ENCODE measurements around the gene UBE2R2.
A peak's percentile ranks its signal among the peaks of the same experiment; 100 is the strongest.

UBE2R2 gene

GRCh38 chr9:33921967-33922895 lies 105.3 kb downstream of the UBE2R2 start:
- Histone ChIP-seq H3K4me1 (peaks cover 0 to 25% (median 15%) of the 10 kb centered on the region in 10 experiments; a peak in 15 of 20 replicates), H3K4me3 (no peak overlapping the region), H3K4me2 (no peak overlapping the region), H3K9me3 (replicated peaks in 1 of 11) (no peaks in the 10 kb centered on the region), H3K9ac (no peak overlapping the region), H3K36me3 (peaks cover 99 to 100% (median 100%) of the 10 kb centered on the region in 11 experiments), H4K20me1 (peaks cover 57 to 100% (median 99%) of the 10 kb centered on the region in 11 experiments; a peak in 21 of 22 replicates), H3K27ac (no peak overlapping the region), H3K27me3 (no peaks in the 10 kb centered on the region)
- no peak for TF ChIP-seq Cebpa-rat (IDR thresholded peaks at IDR 0.05)

- H3K36me3 ChIP-seq, result peaks cover 99 to 100% (median 100%) of the 10 kb centered on the region in 11 experiments
- TF ChIP-seq Cebpa-rat (IDR thresholded peaks at IDR 0.05), result no peak
- no peak overlapping the region for H3K27ac ChIP-seq
- no peak overlapping the region for H3K4me2 ChIP-seq
- H3K4me1 ChIP-seq, result peaks cover 0 to 24% (median 9%) of the 10 kb centered on the region in 10 experiments; a peak in 12 of 20 replicates
- H3K9me3 ChIP-seq (replicated peaks in 1 of 11), result no peaks in the 10 kb centered on the region
- H4K20me1 ChIP-seq, result peaks cover 49 to 100% (median 99%) of the 10 kb centered on the region in 11 experiments; a peak in 21 of 22 replicates
- no peaks in the 10 kb centered on the region for H3K27me3 ChIP-seq
- H3K4me3 ChIP-seq, result no peak overlapping the region
- no peak overlapping the region for H3K9ac ChIP-seq
Measured at GRCh38 chr9:33923079-33923478, 106.1 kb downstream of the UBE2R2 start.

- Histone ChIP-seq H3K4me3 (no peak overlapping the region), H3K36me3 (peaks cover 99 to 100% (median 100%) of the 10 kb centered on the region in 11 experiments), H3K27ac (no peak overlapping the region)
Measured at GRCh38 chr9:33923998-33924701, 107.2 kb downstream of the UBE2R2 start.

GRCh38 chr9:33924978-33925797 lies 108.2 kb downstream of the UBE2R2 start:
- H3K36me3 ChIP-seq, result peaks cover 98 to 100% (median 100%) of the 10 kb centered on the region in 11 experiments
- H3K27ac ChIP-seq, result peak overlapping the region in 4 of 11 experiments; percentile 13 to 29 (median 22); a peak in 6 of 22 replicates
- peak overlapping the region in 3 of 11 experiments; percentile 9 to 34 (median 23); a peak in 4 of 22 replicates for H3K9ac ChIP-seq

More at GRCh38 chr9:33923998-33924701, 107.2 kb downstream of the UBE2R2 start:
- no peak for TF ChIP-seq Cebpa-rat (IDR thresholded peaks at IDR 0.05)
- peak overlapping the region in 1 of 11 experiments; percentile 9; a peak in 1 of 22 replicates for H3K9ac ChIP-seq
- H3K9me3 ChIP-seq (replicated peaks in 1 of 11), result no peaks in the 10 kb centered on the region
- peaks cover 41 to 100% (median 98%) of the 10 kb centered on the region in 11 experiments; a peak in 21 of 22 replicates for H4K20me1 ChIP-seq
- no peaks in the 10 kb centered on the region for H3K27me3 ChIP-seq
- H3K4me1 ChIP-seq, result peaks cover 0 to 24% (median 8%) of the 10 kb centered on the region in 10 experiments; a peak in 11 of 20 replicates
- no peak overlapping the region; a peak in 1 of 22 replicates for H3K4me2 ChIP-seq

GRCh38 chr9:33926746-33927485 lies 110.0 kb downstream of the UBE2R2 start:
- Histone ChIP-seq H3K36me3 (peaks cover 98 to 100% (median 100%) of the 10 kb centered on the region in 11 experiments), H3K27ac (no peak overlapping the region; a peak in 1 of 22 replicates), H3K27me3 (no peaks in the 10 kb centered on the region), H3K9ac (no peak overlapping the region), H4K20me1 (peaks cover 22 to 100% (median 92%) of the 10 kb centered on the region in 11 experiments; a peak in 21 of 22 replicates), H3K4me2 (no peak overlapping the region), H3K4me1 (peaks cover 0 to 16% (median 8%) of the 10 kb centered on the region in 10 experiments; a peak in 10 of 20 replicates), H3K9me3 (replicated peaks in 1 of 11) (no peaks in the 10 kb centered on the region), H3K4me3 (no peak overlapping the region)
- no peak for TF ChIP-seq Cebpa-rat (IDR thresholded peaks at IDR 0.05)

More at GRCh38 chr9:33924978-33925797, 108.2 kb downstream of the UBE2R2 start:
- H3K4me3 ChIP-seq, result no peak overlapping the region
- no peak for TF ChIP-seq Cebpa-rat (IDR thresholded peaks at IDR 0.05)
- H3K27me3 ChIP-seq, result no peaks in the 10 kb centered on the region
- peaks cover 0 to 16% (median 8%) of the 10 kb centered on the region in 10 experiments; a peak in 10 of 20 replicates for H3K4me1 ChIP-seq
- peak overlapping the region in 3 of 11 experiments; percentile 21 to 27 (median 21); a peak in 4 of 22 replicates for H3K4me2 ChIP-seq
- H4K20me1 ChIP-seq, result peaks cover 38 to 100% (median 94%) of the 10 kb centered on the region in 11 experiments; a peak in 21 of 22 replicates
- no peaks in the 10 kb centered on the region for H3K9me3 ChIP-seq (replicated peaks in 1 of 11)

GRCh38 chr9:33927694-33928093 lies 110.7 kb downstream of the UBE2R2 start:
- Histone ChIP-seq H3K36me3 (peaks cover 98 to 100% (median 100%) of the 10 kb centered on the region in 11 experiments), H4K20me1 (peaks cover 15 to 100% (median 88%) of the 10 kb centered on the region in 11 experiments; a peak in 21 of 22 replicates), H3K27ac (no peak overlapping the region), H3K9me3 (replicated peaks in 1 of 11) (no peaks in the 10 kb centered on the region), H3K4me1 (peaks cover 0 to 16% (median 8%) of the 10 kb centered on the region in 10 experiments; a peak in 10 of 20 replicates), H3K9ac (no peak overlapping the region), H3K4me3 (no peak overlapping the region), H3K27me3 (no peaks in the 10 kb centered on the region), H3K4me2 (no peak overlapping the region)
- TF ChIP-seq Cebpa-rat (IDR thresholded peaks at IDR 0.05), result no peak

- Histone ChIP-seq H4K20me1 (peaks cover 0 to 91% (median 66%) of the 10 kb centered on the region in 11 experiments; a peak in 18 of 22 replicates), H3K36me3 (peaks cover 99 to 100% (median 100%) of the 10 kb centered on the region in 11 experiments), H3K9ac (no peak overlapping the region), H3K27ac (no peak overlapping the region), H3K4me3 (no peak overlapping the region), H3K4me2 (no peak overlapping the region), H3K4me1 (peaks cover 0 to 5% (median 0%) of the 10 kb centered on the region in 10 experiments; a peak in 3 of 20 replicates), H3K27me3 (no peaks in the 10 kb centered on the region), H3K9me3 (replicated peaks in 1 of 11) (no peaks in the 10 kb centered on the region)
- TF ChIP-seq Cebpa-rat (IDR thresholded peaks at IDR 0.05), result no peak
Measured at GRCh38 chr9:33931326-33931725, 114.4 kb downstream of the UBE2R2 start.
